ENCODE measurements around the gene FUOM. TPM values are rescaled to one million over a fixed set of nuclear protein-coding genes. Genes with fewer than 3 reads are reported as not detected.

The FUOM gene
- total and polyA plus RNA-seq, 2 of the 4 experiments (the other 2 are of a cell fraction) = 26.3 to 52.8 TPM

DNA sequence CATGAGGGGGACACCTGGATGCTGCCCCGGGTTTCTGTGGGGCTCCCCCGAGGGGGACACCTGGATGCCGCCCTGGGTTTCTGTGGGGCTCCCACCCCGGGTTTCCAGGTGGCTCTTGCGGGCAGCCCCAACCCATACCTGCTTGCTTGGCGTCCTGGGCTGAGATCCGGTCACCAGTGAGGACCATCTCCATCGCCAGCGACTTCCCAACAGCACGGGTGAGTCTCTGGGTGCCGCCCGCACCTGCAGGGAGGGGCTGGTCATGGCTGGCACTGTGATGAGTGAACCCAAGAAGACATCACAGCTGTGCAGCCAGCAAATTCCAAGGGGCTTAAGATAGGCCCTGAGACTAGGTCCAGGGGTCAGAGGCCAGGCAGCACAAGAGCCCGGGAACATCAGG is 8.9 kb upstream of the FUOM start:
- ATAC-seq (ENCODE audit: low read depth) (no peak), DNase-seq (no peak)
- BruUV-seq (replicated peaks) = no TSS peak
- H3K9me1 ChIP-seq (ENCODE audit: insufficient read depth, low read length) = no peaks in the 10 kb centered on the region; the same call in 1 of the 2 replicates
- no peak overlapping the region for H2BK120ac ChIP-seq (ENCODE audit: low read depth, low read length)
- H3K36me3 ChIP-seq (ENCODE audit: control insufficient read depth, insufficient read depth, low read length) = peaks cover 58% of the 10 kb centered on the region
- H2AK5ac ChIP-seq (ENCODE audit: low read depth, low read length) = no peak overlapping the region
- H3K4me3 ChIP-seq (ENCODE audit: insufficient read depth, low read depth, low read length) = no peak overlapping the region
- no peak overlapping the region for H4K5ac ChIP-seq (ENCODE audit: low read depth, low read length)
- no peak overlapping the region for H3K27ac ChIP-seq (ENCODE audit: insufficient read depth, low read length)
- no peak overlapping the region for H3K14ac ChIP-seq (replicated peaks; ENCODE audit: low read depth, low read length)
- no peak overlapping the region for H3K9ac ChIP-seq (ENCODE audit: low read depth, low read length)
- no peak overlapping the region for H4K91ac ChIP-seq (ENCODE audit: insufficient read depth, low read depth, low read length)
- H3K4ac ChIP-seq (ENCODE audit: low read depth, low read length) = no peak overlapping the region
- no peak overlapping the region for H2AK9ac ChIP-seq (replicated peaks; ENCODE audit: low read depth, low read length, poor library complexity)
- H3K4me2 ChIP-seq (ENCODE audit: low read depth, low read length) = no peak overlapping the region
- no peak overlapping the region for H3K56ac ChIP-seq (ENCODE audit: extremely low read depth, insufficient read depth, low read length)
- H3K23ac ChIP-seq (ENCODE audit: low read depth, low read length) = no peak overlapping the region
- no peaks in the 10 kb centered on the region for H4K20me1 ChIP-seq (ENCODE audit: insufficient read depth, low read length)
- no peak overlapping the region for H2BK20ac ChIP-seq (ENCODE audit: low read depth, low read length)
- H2BK15ac ChIP-seq (ENCODE audit: low read depth, low read length) = no peak overlapping the region
- intact Hi-C loops (cut with micrococcal nuclease) = no loop called here
- H3K27me3 ChIP-seq (ENCODE audit: control insufficient read depth, insufficient read depth, low read length) = no peaks in the 10 kb centered on the region
- H3K9me3 ChIP-seq (ENCODE audit: control insufficient read depth, insufficient read depth, low read length) = no peaks in the 10 kb centered on the region
- in situ Hi-C loops (cut with MboI; ENCODE audit: low sequenced_read_pairs) = no loop called here
- H2AFZ ChIP-seq (replicated peaks; ENCODE audit: low read length, poor library complexity) = no peak overlapping the region
- no peaks in the 10 kb centered on the region for H3K4me1 ChIP-seq (ENCODE audit: control insufficient read depth, insufficient read depth, low read length)
- TF ChIP-seq FOS (IDR thresholded peaks at IDR 0.05; ENCODE audit: low read depth, low read length) (no peak), CEBPB (IDR thresholded peaks at IDR 0.05; ENCODE audit: low read depth, low read length) (no peak), RCOR1 (IDR thresholded peaks at IDR 0.05; ENCODE audit: insufficient replicate concordance, low read length) (no peak), NFE2L2 (IDR thresholded peaks at IDR 0.05; ENCODE audit: low read depth, low read length) (no peak), RFX5 (IDR thresholded peaks at IDR 0.05; ENCODE audit: low read depth, low read length) (no peak), BHLHE40 (IDR thresholded peaks at IDR 0.05; ENCODE audit: low read depth, low read length) (no peak), MXI1 (IDR thresholded peaks at IDR 0.05; ENCODE audit: borderline replicate concordance, low read depth, low read length) (no peak), MAZ (IDR thresholded peaks at IDR 0.05; ENCODE audit: borderline replicate concordance, low read depth, low read length) (no peak), MAFK (IDR thresholded peaks at IDR 0.05; ENCODE audit: low read depth, low read length) (no peak), CHD1 (IDR thresholded peaks at IDR 0.05; ENCODE audit: low read depth, low read length) (no peak), SMC3 (IDR thresholded peaks at IDR 0.05; ENCODE audit: low read depth, low read length) (no peak), POLR2A (IDR thresholded peaks at IDR 0.05; ENCODE audit: low read depth, low read length) (no peak), RAD21 (IDR thresholded peaks at IDR 0.05; ENCODE audit: low read length) (no peak)
- TF ChIP-seq, protein P1, sequence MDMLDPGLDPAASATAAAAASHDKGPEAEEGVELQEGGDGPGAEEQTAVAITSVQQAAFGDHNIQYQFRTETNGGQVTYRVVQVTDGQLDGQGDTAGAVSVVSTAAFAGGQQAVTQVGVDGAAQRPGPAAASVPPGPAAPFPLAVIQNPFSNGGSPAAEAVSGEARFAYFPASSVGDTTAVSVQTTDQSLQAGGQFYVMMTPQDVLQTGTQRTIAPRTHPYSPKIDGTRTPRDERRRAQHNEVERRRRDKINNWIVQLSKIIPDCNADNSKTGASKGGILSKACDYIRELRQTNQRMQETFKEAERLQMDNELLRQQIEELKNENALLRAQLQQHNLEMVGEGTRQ (IDR thresholded peaks at IDR 0.05; ENCODE audit: low read depth, low read length) = no peak
- TF ChIP-seq, protein P2, sequence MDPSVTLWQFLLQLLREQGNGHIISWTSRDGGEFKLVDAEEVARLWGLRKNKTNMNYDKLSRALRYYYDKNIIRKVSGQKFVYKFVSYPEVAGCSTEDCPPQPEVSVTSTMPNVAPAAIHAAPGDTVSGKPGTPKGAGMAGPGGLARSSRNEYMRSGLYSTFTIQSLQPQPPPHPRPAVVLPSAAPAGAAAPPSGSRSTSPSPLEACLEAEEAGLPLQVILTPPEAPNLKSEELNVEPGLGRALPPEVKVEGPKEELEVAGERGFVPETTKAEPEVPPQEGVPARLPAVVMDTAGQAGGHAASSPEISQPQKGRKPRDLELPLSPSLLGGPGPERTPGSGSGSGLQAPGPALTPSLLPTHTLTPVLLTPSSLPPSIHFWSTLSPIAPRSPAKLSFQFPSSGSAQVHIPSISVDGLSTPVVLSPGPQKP (IDR thresholded peaks at IDR 0.05; ENCODE audit: borderline replicate concordance, low read depth, low read length) = no peak
- TF ChIP-seq, protein P3, sequence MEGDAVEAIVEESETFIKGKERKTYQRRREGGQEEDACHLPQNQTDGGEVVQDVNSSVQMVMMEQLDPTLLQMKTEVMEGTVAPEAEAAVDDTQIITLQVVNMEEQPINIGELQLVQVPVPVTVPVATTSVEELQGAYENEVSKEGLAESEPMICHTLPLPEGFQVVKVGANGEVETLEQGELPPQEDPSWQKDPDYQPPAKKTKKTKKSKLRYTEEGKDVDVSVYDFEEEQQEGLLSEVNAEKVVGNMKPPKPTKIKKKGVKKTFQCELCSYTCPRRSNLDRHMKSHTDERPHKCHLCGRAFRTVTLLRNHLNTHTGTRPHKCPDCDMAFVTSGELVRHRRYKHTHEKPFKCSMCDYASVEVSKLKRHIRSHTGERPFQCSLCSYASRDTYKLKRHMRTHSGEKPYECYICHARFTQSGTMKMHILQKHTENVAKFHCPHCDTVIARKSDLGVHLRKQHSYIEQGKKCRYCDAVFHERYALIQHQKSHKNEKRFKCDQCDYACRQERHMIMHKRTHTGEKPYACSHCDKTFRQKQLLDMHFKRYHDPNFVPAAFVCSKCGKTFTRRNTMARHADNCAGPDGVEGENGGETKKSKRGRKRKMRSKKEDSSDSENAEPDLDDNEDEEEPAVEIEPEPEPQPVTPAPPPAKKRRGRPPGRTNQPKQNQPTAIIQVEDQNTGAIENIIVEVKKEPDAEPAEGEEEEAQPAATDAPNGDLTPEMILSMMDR (conservative IDR thresholded peaks at IDR 0.05; ENCODE audit: low read depth, low read length) = no peak
- CTCF ChIA-PET = no interaction called here
- no peak overlapping the region for H2BK5ac ChIP-seq (ENCODE audit: low read depth, low read length, poor library complexity, severe bottlenecking)
- H3K18ac ChIP-seq (ENCODE audit: low read depth, low read length) = no peak overlapping the region
- dilution Hi-C loops (cut with HindIII; ENCODE audit: low sequenced_read_pairs, unreplicated experiment) = no loop called here
- 98% methylated on average over 6 of the region's 13 CpGs; no CpG with 5 or more reads in 1 of the 2 experiments for WGBS, 2 experiments (ENCODE audit: extremely low coverage in 2 of 2, insufficient read length in 1 of 2)
- H4K8ac ChIP-seq (ENCODE audit: low read depth in 2 of 2, low read length in 2 of 2) = no peak overlapping the region
- POLR2A ChIA-PET (ENCODE audit: unreplicated experiment) = no interaction called here
- peaks cover under 1 to 6% of the 10 kb centered on the region in 2 experiments; a peak in 3 of 4 replicates for H3K79me1 ChIP-seq (ENCODE audit: low read depth in 1 of 2, low read length in 2 of 2)
